SK-N-SH (cell line): ENCODE measurements around the gene VASP. TPM values are rescaled to one million over a fixed set of nuclear protein-coding genes. Genes with fewer than 3 reads are reported as not detected.

Source experiments
- CTCF ChIA-PET: fragments of 300-600, 350-600 bp; formaldehyde crosslinking; extraction: SDS; loops from one replicate; lab custom pipeline; 2021; lab: Yijun Ruan, JAX
- POLR2A ChIA-PET: fragments of 350-600 bp; sonication (Branson Sonifier 250); formaldehyde crosslinking; extraction: SDS; loops from one replicate; lab custom pipeline; 2020; ENCODE audit warnings: antibody characterized with exemption, inconsistent platforms; lab: Yijun Ruan, JAX
- DNase-seq: peaks from one replicate; pipeline ENCODE4 v3.0.0; 2012
- H2AFZ ChIP-seq: fragments of 200-600 bp; sonication (generic); 2 replicates; pipeline ENCODE4 v1.8.1; 2016; ENCODE audit warnings: antibody characterized with exemption, mild to moderate bottlenecking, low read depth
- H3F3A ChIP-seq: fragments of 200-600 bp; sonication (generic); replicated peaks from 2 replicates; pipeline ENCODE3; 2016; ENCODE audit warnings: antibody characterized with exemption, mild to moderate bottlenecking; ENCODE audit not compliant: insufficient read depth
- H3K27ac ChIP-seq, 2 experiments: fragments of 200-500 bp in 1 of 2; fragments of 200-600 bp in 1 of 2; sonication (Bioruptor generic) in 1 of 2; sonication (generic), shearing (Covaris generic) in 1 of 2; 2 replicates each; pipeline versions ENCODE4 v1.5.1 to v1.6.1; 2014 to 2016; ENCODE audit warnings: low read depth in 2 of 2, inconsistent platforms in 1 of 2, low read length in 1 of 2, mild to moderate bottlenecking in 1 of 2, mixed read lengths in 1 of 2
- H3K27me3 ChIP-seq: fragments of 200-600 bp; sonication (generic), shearing (Covaris generic); 2 replicates; pipeline ENCODE4 v1.6.1; 2016; ENCODE audit warnings: mixed run types; ENCODE audit not compliant: insufficient read depth
- H3K36me3 ChIP-seq, 2 experiments: fragments of 200-500 bp in 1 of 2; fragments of 200-600 bp in 1 of 2; sonication (Bioruptor generic) in 1 of 2; sonication (generic) in 1 of 2; replicated peaks in 1 of 2; 2 replicates each; pipeline versions ENCODE3 to v1.5.1; 2014 to 2016; ENCODE audit warnings: low read length in 1 of 2, mild to moderate bottlenecking in 1 of 2; ENCODE audit not compliant: insufficient read depth in 2 of 2, control insufficient read depth in 1 of 2
- H3K4me1 ChIP-seq, 2 experiments: fragments of 200-500 bp in 1 of 2; fragments of 200-600 bp in 1 of 2; sonication (Bioruptor generic) in 1 of 2; sonication (generic), shearing (Covaris generic) in 1 of 2; 2 replicates each; pipeline versions ENCODE4 v1.5.1 to v1.6.1; 2014 to 2016; ENCODE audit warnings: low read depth in 1 of 2, low read length in 1 of 2, mixed run types in 1 of 2; ENCODE audit not compliant: insufficient read depth in 2 of 2, control insufficient read depth in 1 of 2
- H3K4me2 ChIP-seq: fragments of 200-600 bp; sonication (generic), shearing (Covaris generic); 2 replicates; pipeline ENCODE4 v1.6.1; 2017; ENCODE audit warnings: mixed run types
- H3K4me3 ChIP-seq, 2 experiments: fragments of 200-500 bp in 1 of 2; fragments of 200-600 bp in 1 of 2; sonication (Bioruptor generic) in 1 of 2; sonication (generic), shearing (Covaris generic) in 1 of 2; 2 replicates each; pipeline versions ENCODE4 v1.5.1 to v1.8.1; 2014 to 2016; ENCODE audit warnings: low read depth in 2 of 2, inconsistent platforms in 1 of 2, low read length in 1 of 2, mild to moderate bottlenecking in 1 of 2, mixed read lengths in 1 of 2, moderate library complexity in 1 of 2
- H3K79me2 ChIP-seq: fragments of 200-600 bp; sonication (generic); 2 replicates; pipeline ENCODE4 v1.8.1; 2017; ENCODE audit warnings: mild to moderate bottlenecking; ENCODE audit not compliant: insufficient read depth
- H3K9ac ChIP-seq: fragments of 200-600 bp; sonication (generic); 2 replicates; pipeline ENCODE4 v1.6.1; 2017; ENCODE audit warnings: mixed run types
- H3K9me2 ChIP-seq: fragments of 200-600 bp; sonication (generic); 2 replicates; pipeline ENCODE4 v1.6.1; 2017; ENCODE audit warnings: mixed run types
- H3K9me3 ChIP-seq: fragments of 200-600 bp; sonication (generic); 2 replicates; pipeline ENCODE4 v1.6.1; 2017; ENCODE audit warnings: mixed run types, mild to moderate bottlenecking, moderate library complexity
- H4K20me1 ChIP-seq: fragments of 200-600 bp; sonication (generic); 2 replicates; pipeline ENCODE4 v1.6.1; 2017; ENCODE audit warnings: mild to moderate bottlenecking, mixed run types; ENCODE audit not compliant: insufficient read depth
- CTCF ChIP-seq: fragments of 200-600 bp; sonication (generic); IDR thresholded peaks from 2 replicates; pipeline ENCODE4 v1.6.1; 2017; ENCODE audit warnings: antibody characterized with exemption, mild to moderate bottlenecking, moderate library complexity
- EP300 ChIP-seq, 2 experiments: IDR thresholded peaks; 2 replicates each; pipeline versions ENCODE4 v1.4.0 to v1.6.1; 2012; ENCODE audit warnings: borderline replicate concordance in 1 of 2, low read depth in 1 of 2, low read length in 1 of 2
- EZH2phosphoT487 ChIP-seq: fragments of 200-600 bp; sonication (generic); IDR thresholded peaks from 2 replicates; pipeline ENCODE4 v1.6.1; 2017; ENCODE audit warnings: low read depth, mixed run types, mild to moderate bottlenecking, antibody characterized with exemption, moderate library complexity, borderline replicate concordance
- FOSL2 ChIP-seq: IDR thresholded peaks from 2 replicates; pipeline ENCODE4 v1.4.0; 2012; ENCODE audit warnings: low read depth, mild to moderate bottlenecking, moderate library complexity, borderline replicate concordance
- FOXJ3 ChIP-seq: sonication (generic); formaldehyde crosslinking; IDR thresholded peaks from 2 replicates; pipeline ENCODE4 v1.5.1; 2020; ENCODE audit warnings: mild to moderate bottlenecking, missing genetic modification reagents
- FOXM1 ChIP-seq: IDR thresholded peaks from 2 replicates; pipeline ENCODE4 v1.4.0; 2012; ENCODE audit warnings: low read depth, mild to moderate bottlenecking
- JUND ChIP-seq: IDR thresholded peaks from 2 replicates; pipeline ENCODE4 v1.4.0; 2012
- MEF2A ChIP-seq: IDR thresholded peaks from 2 replicates; pipeline ENCODE4 v1.4.0; 2012; ENCODE audit warnings: low read depth, borderline replicate concordance
- MXI1 ChIP-seq: IDR thresholded peaks from 2 replicates; pipeline ENCODE4 v1.6.1; 2012; ENCODE audit warnings: mild to moderate bottlenecking, low read depth, low read length, improper control_type of control experiment
- NFIC ChIP-seq: IDR thresholded peaks from 2 replicates; pipeline ENCODE4 v1.4.0; 2012; ENCODE audit warnings: borderline replicate concordance
- PBX3 ChIP-seq: IDR thresholded peaks from 2 replicates; pipeline ENCODE4; 2012
- RAD21 ChIP-seq: IDR thresholded peaks from 2 replicates; pipeline ENCODE4 v1.6.1; 2012; ENCODE audit warnings: mild to moderate bottlenecking, low read length
- RFX5 ChIP-seq: IDR thresholded peaks from 2 replicates; pipeline ENCODE4 v1.6.1; 2012; ENCODE audit warnings: mild to moderate bottlenecking, improper control_type of control experiment, low read length
- RXRA ChIP-seq: IDR thresholded peaks from 2 replicates; pipeline ENCODE4 v1.4.0; 2012; ENCODE audit warnings: low read depth, mild to moderate bottlenecking, borderline replicate concordance
- SIN3A ChIP-seq: IDR thresholded peaks from 2 replicates; pipeline ENCODE4 v1.6.1; 2012; ENCODE audit warnings: low read depth, mild to moderate bottlenecking, low read length, moderate library complexity, borderline replicate concordance
- SMC3 ChIP-seq: IDR thresholded peaks from 2 replicates; pipeline ENCODE4 v1.6.1; 2012; ENCODE audit warnings: low read depth, low read length, improper control_type of control experiment
- TCF12 ChIP-seq: IDR thresholded peaks from 2 replicates; pipeline ENCODE4 v1.4.0; 2012
- TEAD4 ChIP-seq: IDR thresholded peaks from 2 replicates; pipeline ENCODE4 v1.4.0; 2012; ENCODE audit warnings: mild to moderate bottlenecking, borderline replicate concordance; ENCODE audit not compliant: insufficient read depth
- WGBS: methylation state at CpG from one replicate; pipeline ENCODE4 v1.1.6; 2017; ENCODE audit warnings: low lambda C conversion rate; 5-methylcytosine and 5-hydroxymethylcytosine counted together
- polyA plus RNA-seq, 3 experiments: library from polyadenylated mRNA; depleted of rRNA; stranded (reverse); fragments of >200 nt; gene quantifications; 2 replicates each; pipeline ENCODE4 v1.2.3, GENCODE V29; 2012
- TF ChIP-seq, protein P1 (sequence below): IDR thresholded peaks from 2 replicates; pipeline ENCODE4 v1.4.0; 2012; ENCODE audit warnings: low read depth, borderline replicate concordance
- TF ChIP-seq, protein P2 (sequence below): IDR thresholded peaks from 2 replicates; pipeline ENCODE4 v1.4.0; 2012; ENCODE audit warnings: low read depth
- TF ChIP-seq, protein P3 (sequence below): fragments of 150-350 bp; IDR thresholded peaks from 2 replicates; pipeline ENCODE4 v1.6.1; 2016; ENCODE audit warnings: mild to moderate bottlenecking, low read depth, low read length

VASP gene
- polyA plus RNA-seq, 1 of the 3 experiments (the other 2 are of a cell fraction): 37.8 TPM

- Histone ChIP-seq H3K79me2 (peaks cover 35% of the 10 kb centered on the region), H3K9me3 (no peaks in the 10 kb centered on the region), H3K4me3 (no peak overlapping the region), H3K36me3 (no peaks in the 10 kb centered on the region), H3K27ac (no peak overlapping the region), H3K4me1 (peaks cover 0 to 5% of the 10 kb centered on the region in 2 experiments; a peak in 1 of 4 replicates), H4K20me1 (no peaks in the 10 kb centered on the region), H3K4me2 (no peak overlapping the region), H3K27me3 (no peaks in the 10 kb centered on the region), H3F3A (peaks cover 5% of the 10 kb centered on the region), H3K9ac (no peak overlapping the region), H3K9me2 (no peaks in the 10 kb centered on the region), H2AFZ (no peak overlapping the region)
- ChIA-PET CTCF (interaction anchor here (0.8 to 1.9 kb wide), 6 partner anchors 9 to 82 kb away, joined by 3 to 5 read pairs (median 3); no protein-coding TSS in a partner anchor), POLR2A (no interaction called here)
- TF ChIP-seq FOXM1 (no peak), MXI1 (no peak), JUND (no peak), SIN3A (no peak)
- 92% methylated on average over 2 of the region's 2 CpGs for WGBS
- DNase-seq: no peak
Measured at GRCh38 chr19:45567609-45568008, 60.3 kb downstream of the VASP start.

DNA sequence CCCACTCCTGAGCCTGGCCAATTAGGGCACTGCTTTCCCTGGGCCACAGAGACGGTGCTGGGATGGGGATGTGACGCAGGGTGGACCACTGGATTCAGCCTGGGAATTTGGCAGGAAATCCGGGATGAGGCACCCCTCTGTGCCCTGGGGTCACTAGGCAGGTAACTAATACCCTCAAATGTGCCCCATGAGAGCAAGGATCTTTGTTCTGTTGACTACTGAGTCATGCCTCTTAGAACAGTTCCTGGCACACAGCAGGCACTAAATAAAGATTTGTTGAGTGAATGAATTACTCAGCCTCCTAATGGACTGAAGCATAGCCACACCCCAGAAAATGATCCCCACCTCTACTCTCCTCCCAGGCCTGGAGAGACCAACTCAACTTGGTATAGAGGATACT lies 61.5 kb downstream of the VASP start:
- no peaks in the 10 kb centered on the region for H4K20me1 ChIP-seq
- H3K36me3 ChIP-seq: peaks cover 0 to 5% of the 10 kb centered on the region in 2 experiments
- 66% methylated on average over 3 of the region's 3 CpGs for WGBS
- H3K27me3 ChIP-seq: no peaks in the 10 kb centered on the region
- H3K4me2 ChIP-seq: no peak overlapping the region; the same call in 1 of the 2 replicates
- H3K9ac ChIP-seq: no peak overlapping the region
- TF ChIP-seq EZH2phosphoT487 (no peak), TEAD4 (no peak), TCF12 (no peak), SMC3 (no peak), NFIC (no peak), RFX5 (no peak), SIN3A (no peak), RXRA (no peak), RAD21 (no peak), PBX3 (peak; percentile 35; the same call in 1 of the 2 replicates), FOSL2 (peak; percentile 41; the same call in 1 of the 2 replicates), MEF2A (no peak), CTCF (no peak), EP300 (IDR thresholded peaks at IDR 0.05; ENCODE audit: borderline replicate concordance in 1 of 2, low read depth in 1 of 2, low read length in 1 of 2) (no peak), FOXJ3 (CRISPR knock-in tag) (no peak)
- TF ChIP-seq, protein P1, sequence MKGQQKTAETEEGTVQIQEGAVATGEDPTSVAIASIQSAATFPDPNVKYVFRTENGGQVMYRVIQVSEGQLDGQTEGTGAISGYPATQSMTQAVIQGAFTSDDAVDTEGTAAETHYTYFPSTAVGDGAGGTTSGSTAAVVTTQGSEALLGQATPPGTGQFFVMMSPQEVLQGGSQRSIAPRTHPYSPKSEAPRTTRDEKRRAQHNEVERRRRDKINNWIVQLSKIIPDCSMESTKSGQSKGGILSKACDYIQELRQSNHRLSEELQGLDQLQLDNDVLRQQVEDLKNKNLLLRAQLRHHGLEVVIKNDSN: no peak
- TF ChIP-seq, protein P2, sequence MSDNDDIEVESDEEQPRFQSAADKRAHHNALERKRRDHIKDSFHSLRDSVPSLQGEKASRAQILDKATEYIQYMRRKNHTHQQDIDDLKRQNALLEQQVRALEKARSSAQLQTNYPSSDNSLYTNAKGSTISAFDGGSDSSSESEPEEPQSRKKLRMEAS: no peak
- TF ChIP-seq, protein P3, sequence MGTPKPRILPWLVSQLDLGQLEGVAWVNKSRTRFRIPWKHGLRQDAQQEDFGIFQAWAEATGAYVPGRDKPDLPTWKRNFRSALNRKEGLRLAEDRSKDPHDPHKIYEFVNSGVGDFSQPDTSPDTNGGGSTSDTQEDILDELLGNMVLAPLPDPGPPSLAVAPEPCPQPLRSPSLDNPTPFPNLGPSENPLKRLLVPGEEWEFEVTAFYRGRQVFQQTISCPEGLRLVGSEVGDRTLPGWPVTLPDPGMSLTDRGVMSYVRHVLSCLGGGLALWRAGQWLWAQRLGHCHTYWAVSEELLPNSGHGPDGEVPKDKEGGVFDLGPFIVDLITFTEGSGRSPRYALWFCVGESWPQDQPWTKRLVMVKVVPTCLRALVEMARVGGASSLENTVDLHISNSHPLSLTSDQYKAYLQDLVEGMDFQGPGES: no peak
- H3K79me2 ChIP-seq: peaks cover 46% of the 10 kb centered on the region
- ChIA-PET CTCF (interaction anchor here (0.7 to 1.6 kb wide), 3 partner anchors 17 to 83 kb away, joined by 3 to 4 read pairs (median 3); no protein-coding TSS in a partner anchor), POLR2A (no interaction called here)
- H3K9me2 ChIP-seq: no peaks in the 10 kb centered on the region
- no peaks in the 10 kb centered on the region for H3K9me3 ChIP-seq
- H3K4me3 ChIP-seq: no peak overlapping the region
- no peak overlapping the region for H2AFZ ChIP-seq
- peaks cover 5% of the 10 kb centered on the region for H3F3A ChIP-seq
- peaks cover 0 to 5% of the 10 kb centered on the region in 2 experiments; a peak in 1 of 4 replicates for H3K4me1 ChIP-seq
- DNase-seq: no peak
- peak overlapping the region in 1 of 2 experiments; percentile 11; a peak in 1 of 4 replicates for H3K27ac ChIP-seq
